IPS-18a (cell line): ENCODE results near the gene ABI2.

Experiments used
- H3K27ac ChIP-seq: one replicate; pipeline ENCODE4 v1.5.1; 2013; ENCODE audit warnings: low read length
- H3K27me3 ChIP-seq: one replicate; pipeline ENCODE4 v1.6.1; 2013; ENCODE audit warnings: mild to moderate bottlenecking, low read length; ENCODE audit not compliant: control insufficient read depth, insufficient read depth
- H3K36me3 ChIP-seq: one replicate; pipeline ENCODE4 v1.6.1; 2013; ENCODE audit warnings: low read depth, low read length; ENCODE audit not compliant: control insufficient read depth
- H3K4me1 ChIP-seq: one replicate; pipeline ENCODE4 v1.6.1; 2013; ENCODE audit warnings: low read depth, low read length; ENCODE audit not compliant: control insufficient read depth
- H3K4me3 ChIP-seq: one replicate; pipeline ENCODE4 v1.5.1; 2013; ENCODE audit warnings: low read length
- H3K9ac ChIP-seq: one replicate; pipeline ENCODE4 v1.6.1; 2013; ENCODE audit warnings: mild to moderate bottlenecking, low read length, moderate library complexity
- H3K9me3 ChIP-seq: one replicate; pipeline ENCODE4 v1.6.1; 2013; ENCODE audit warnings: low read depth, low read length; ENCODE audit not compliant: control insufficient read depth

Gene ABI2

GRCh38 chr2:203489531-203489930 is 161.3 kb downstream of the ABI2 start:
- H3K9ac ChIP-seq = no peak overlapping the region
- H3K4me1 ChIP-seq = peaks cover 2% of the 10 kb centered on the region
- peaks cover 13% of the 10 kb centered on the region for H3K36me3 ChIP-seq
- H3K27me3 ChIP-seq = no peaks in the 10 kb centered on the region
- no peaks in the 10 kb centered on the region for H3K9me3 ChIP-seq
- no peak overlapping the region for H3K4me3 ChIP-seq
- no peak overlapping the region for H3K27ac ChIP-seq

- Histone ChIP-seq H3K36me3 (peaks cover 13% of the 10 kb centered on the region), H3K27ac (no peak overlapping the region)
Observed at GRCh38 chr2:203490391-203490790, 162.2 kb downstream of the ABI2 start.

GRCh38 chr2:203492965-203493364 is 164.8 kb downstream of the ABI2 start:
- H3K4me3 ChIP-seq = no peak overlapping the region
- no peaks in the 10 kb centered on the region for H3K9me3 ChIP-seq
- no peak overlapping the region for H3K27ac ChIP-seq
- H3K9ac ChIP-seq = no peak overlapping the region
- H3K4me1 ChIP-seq = no peaks in the 10 kb centered on the region
- H3K27me3 ChIP-seq = no peaks in the 10 kb centered on the region
- H3K36me3 ChIP-seq = peaks cover 13% of the 10 kb centered on the region

More at GRCh38 chr2:203490391-203490790, 162.2 kb downstream of the ABI2 start:
- Histone ChIP-seq H3K27me3 (no peaks in the 10 kb centered on the region), H3K9ac (no peak overlapping the region), H3K9me3 (no peaks in the 10 kb centered on the region), H3K4me1 (no peaks in the 10 kb centered on the region), H3K4me3 (no peak overlapping the region)
